PC-3 (cell line): ENCODE results near the gene KCNB1. TPM values are rescaled to one million over a fixed set of nuclear protein-coding genes. Genes with fewer than 3 reads are reported as not detected.

ENCODE experiments used
- ATAC-seq: fragments of 200-7000 bp; cut with Tn5 transposase; 2 replicates; pipeline ENCODE4 v1.9.1; 2020; ENCODE audit warnings: mild to moderate bottlenecking, moderate library complexity
- BruUV-seq: library from RNA; stranded (reverse); fragments of 400-500 nt; replicated peaks from 2 replicates; lab custom pipeline; 2021; lab: Mats Ljungman, UMichigan
- CTCF ChIA-PET: fragments of 300-600 bp; sonication (Branson Sonifier 250); formaldehyde crosslinking; loops from one replicate; lab custom pipeline; 2022; ENCODE audit warnings: antibody characterized with exemption; lab: Charles Lee
- POLR2A ChIA-PET: fragments of 300-600 bp; sonication (Branson Sonifier 250); formaldehyde crosslinking; loops from one replicate; lab custom pipeline; 2022; ENCODE audit warnings: antibody characterized with exemption; ENCODE audit not compliant: unreplicated experiment; lab: Charles Lee
- DNase-seq: peaks from one replicate; pipeline ENCODE4 v3.0.0-alpha.2; 2015
- H2AFZ ChIP-seq: fragments of 300-600 bp; sonication (generic); 2 replicates; pipeline ENCODE4 v1.6.0; 2016; ENCODE audit warnings: antibody characterized with exemption, low read length
- H3F3A ChIP-seq: fragments of 300-600 bp; sonication (generic); one replicate; pipeline ENCODE4 v1.6.0; 2017; ENCODE audit warnings: antibody characterized with exemption, low read length, control low read depth, mild to moderate bottlenecking; ENCODE audit not compliant: unreplicated experiment
- H3K27ac ChIP-seq: fragments of 300-600 bp; sonication (generic); 2 replicates; pipeline ENCODE4 v1.5.1; 2016; ENCODE audit warnings: mild to moderate bottlenecking, low read length
- H3K27me3 ChIP-seq: fragments of 300-600 bp; sonication (generic); 2 replicates; pipeline ENCODE4 v1.6.1; 2016; ENCODE audit warnings: low read length, mixed read lengths
- H3K36me3 ChIP-seq: fragments of 300-600 bp; sonication (generic); 2 replicates; pipeline ENCODE4 v1.6.1; 2016; ENCODE audit warnings: low read depth, mixed run types, low read length, mixed read lengths
- H3K4me1 ChIP-seq: fragments of 300-600 bp; sonication (generic); 2 replicates; pipeline ENCODE4 v1.5.1; 2016; ENCODE audit warnings: low read length; ENCODE audit not compliant: insufficient read depth
- H3K4me2 ChIP-seq: fragments of 300-600 bp; sonication (generic); 2 replicates; pipeline ENCODE4 v1.6.0; 2016; ENCODE audit warnings: low read length
- H3K4me3 ChIP-seq: fragments of 300-600 bp; sonication (generic); 2 replicates; pipeline ENCODE4 v1.5.1; 2016; ENCODE audit warnings: mild to moderate bottlenecking, low read length, mixed read lengths
- H3K79me2 ChIP-seq: fragments of 300-600 bp; sonication (generic); 2 replicates; pipeline ENCODE4 v1.6.1; 2017; ENCODE audit warnings: low read length, mixed read lengths
- H3K9ac ChIP-seq: fragments of 300-600 bp; sonication (generic); 2 replicates; pipeline ENCODE4 v1.6.0; 2016; ENCODE audit warnings: mild to moderate bottlenecking, low read length
- H3K9me2 ChIP-seq: fragments of 300-600 bp; sonication (generic); replicated peaks from 2 replicates; pipeline ENCODE4 v1.6.1; 2016; ENCODE audit warnings: mixed run types, low read length, mixed read lengths
- H3K9me3 ChIP-seq: fragments of 300-600 bp; sonication (generic); 2 replicates; pipeline ENCODE4 v1.6.1; 2016; ENCODE audit warnings: low read length, mixed read lengths
- H4K20me1 ChIP-seq: fragments of 300-600 bp; sonication (generic); 2 replicates; pipeline ENCODE4 v1.6.1; 2016; ENCODE audit warnings: low read length, mixed read lengths
- CTCF ChIP-seq: fragments of 300-600 bp; sonication (generic); conservative IDR thresholded peaks from 2 replicates; pipeline ENCODE4 v1.5.1; 2017; ENCODE audit warnings: antibody characterized with exemption, low read depth, mild to moderate bottlenecking, low read length
- EZH2 ChIP-seq: fragments of 300-600 bp; sonication (generic); IDR thresholded peaks from one replicate; pipeline ENCODE4 v1.6.1; 2017; ENCODE audit warnings: antibody characterized with exemption, mild to moderate bottlenecking, low read length; ENCODE audit not compliant: unreplicated experiment
- EZH2phosphoT487 ChIP-seq: fragments of 300-600 bp; sonication (generic); IDR thresholded peaks from 2 replicates; pipeline ENCODE4 v1.6.1; 2018; ENCODE audit warnings: mild to moderate bottlenecking, antibody characterized with exemption, low read length, borderline replicate concordance
- intact Hi-C: fragments of 100-400 bp; cut with micrococcal nuclease; formaldehyde crosslinking; loops from 2 replicates; pipeline ENCODE4 v1.9.0; 2023
- total RNA-seq: library from RNA; depleted of rRNA; stranded (reverse); fragments of >200 nt; gene quantifications from 2 replicates; pipeline ENCODE4 v1.2.3, GENCODE V29; 2014

Gene KCNB1
- total RNA-seq, 1 experiment from 2014 or later = 0.04 TPM

DNA sequence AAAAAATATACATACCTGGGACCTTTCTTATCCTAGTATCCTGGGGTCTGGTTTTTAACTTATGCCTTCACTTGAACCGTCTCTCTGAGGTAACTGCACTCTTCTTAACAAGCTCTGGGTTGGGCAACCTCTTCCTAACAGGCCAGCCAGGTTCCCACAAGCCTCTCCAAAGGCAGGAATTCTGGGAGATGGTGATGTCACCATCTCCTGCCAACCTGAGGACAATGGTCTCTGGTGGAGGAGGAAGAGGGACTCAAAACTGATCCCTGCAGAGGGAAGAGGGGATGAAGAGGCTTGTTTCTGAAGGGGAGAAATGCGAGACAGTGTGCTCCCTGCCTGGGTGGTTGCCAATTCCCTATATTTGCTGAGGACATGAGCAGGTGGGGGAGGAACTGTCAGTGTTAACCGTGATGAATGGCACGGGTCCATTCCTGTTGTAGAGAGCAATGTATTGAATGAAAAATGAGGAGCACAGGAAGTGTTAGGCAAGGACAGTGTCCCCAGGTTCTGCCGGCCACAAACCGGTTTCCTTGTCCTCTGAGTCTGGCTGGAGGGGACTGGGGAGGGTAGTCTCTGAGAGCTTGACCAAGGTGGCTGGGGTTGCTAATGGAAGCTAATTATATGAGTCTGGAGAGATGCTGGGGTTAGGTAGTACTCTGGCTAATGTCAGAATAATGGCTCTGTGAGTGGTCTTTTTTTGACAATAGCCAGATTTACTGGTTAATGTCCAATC lies 95.5 kb downstream of the KCNB1 start:
- Histone ChIP-seq H3K79me2 (no peaks in the 10 kb centered on the region), H3K36me3 (no peaks in the 10 kb centered on the region), H3K9me2 (no peaks in the 10 kb centered on the region), H3K27me3 (peaks cover 14% of the 10 kb centered on the region), H3F3A (no peaks in the 10 kb centered on the region), H3K9me3 (no peaks in the 10 kb centered on the region), H3K4me2 (no peak overlapping the region), H3K4me1 (no peaks in the 10 kb centered on the region), H3K27ac (no peak overlapping the region), H2AFZ (no peak overlapping the region), H3K4me3 (no peak overlapping the region), H4K20me1 (no peaks in the 10 kb centered on the region), H3K9ac (no peak overlapping the region)
- no TSS peak for BruUV-seq
- ChIA-PET POLR2A (no interaction called here), CTCF (no interaction called here)
- DNase-seq (no peak), ATAC-seq (no peak)
- intact Hi-C loops = loop anchor here (5.0 kb wide), 1 partner anchor 95 kb away; the partner anchor contains the start of gene KCNB1
- TF ChIP-seq EZH2 (no peak), CTCF (no peak), EZH2phosphoT487 (no peak)

- BruUV-seq = no TSS peak
- H3K4me1 ChIP-seq = no peaks in the 10 kb centered on the region
- DNase-seq = peak; percentile 59
- peak; percentile 59 for ATAC-seq
- CTCF ChIA-PET = no interaction called here
- TF ChIP-seq EZH2phosphoT487 (no peak), CTCF (no peak), EZH2 (no peak)
- H4K20me1 ChIP-seq = no peaks in the 10 kb centered on the region
- no peak overlapping the region for H3K4me2 ChIP-seq
- intact Hi-C loops = loop anchor here (5.0 kb wide), 1 partner anchor 97 kb away; the partner anchor contains the start of gene KCNB1
- no peak overlapping the region for H3K9ac ChIP-seq
- H3K27ac ChIP-seq = no peak overlapping the region
- H2AFZ ChIP-seq = no peak overlapping the region
- H3F3A ChIP-seq = no peaks in the 10 kb centered on the region
- no peaks in the 10 kb centered on the region for H3K79me2 ChIP-seq
- H3K36me3 ChIP-seq = no peaks in the 10 kb centered on the region
- no peaks in the 10 kb centered on the region for H3K9me3 ChIP-seq
- H3K27me3 ChIP-seq = peaks cover 14% of the 10 kb centered on the region
- POLR2A ChIA-PET = no interaction called here
- H3K9me2 ChIP-seq = no peaks in the 10 kb centered on the region
- no peak overlapping the region for H3K4me3 ChIP-seq
These were observed 97.0 kb downstream of the KCNB1 start for GRCh38 chr20:49385465-49385864.
